GM20431 (cell line): ENCODE results near the gene VAV3.
"Not testable (repeated sequence)": the region's sequence is repeated elsewhere in the genome, so short reads cannot be mapped to it uniquely, and the experiment has no call there.

ENCODE experiments used
- in situ Hi-C: fragments of 300-500 bp; cut with MseI, MboI; formaldehyde crosslinking; loops from one replicate; pipeline ENCODE4 v1.15.0; 2020; ENCODE audit warnings: low sequenced_read_pairs; ENCODE audit not compliant: unreplicated experiment

The VAV3 gene

DNA sequence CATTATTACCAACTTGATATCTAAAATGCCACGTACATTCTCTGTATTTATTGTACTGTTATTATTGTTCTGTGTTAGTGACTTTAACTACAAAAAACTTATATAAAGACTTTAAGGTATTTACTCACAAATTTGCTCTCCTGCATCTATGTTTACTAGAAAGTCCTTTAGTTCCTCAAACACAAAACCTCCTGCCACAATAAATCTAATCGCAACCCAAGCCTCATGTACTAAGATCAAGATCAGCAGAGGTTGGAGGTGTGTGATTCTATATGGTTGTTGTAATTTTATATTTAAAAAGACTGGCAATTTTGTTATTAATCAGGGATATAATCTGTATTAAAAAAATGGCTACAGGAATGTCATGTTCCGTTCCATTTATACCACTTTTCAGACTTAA, 68.6 kb downstream of the VAV3 start:
- in situ Hi-C loops, result no loop called here

DNA sequence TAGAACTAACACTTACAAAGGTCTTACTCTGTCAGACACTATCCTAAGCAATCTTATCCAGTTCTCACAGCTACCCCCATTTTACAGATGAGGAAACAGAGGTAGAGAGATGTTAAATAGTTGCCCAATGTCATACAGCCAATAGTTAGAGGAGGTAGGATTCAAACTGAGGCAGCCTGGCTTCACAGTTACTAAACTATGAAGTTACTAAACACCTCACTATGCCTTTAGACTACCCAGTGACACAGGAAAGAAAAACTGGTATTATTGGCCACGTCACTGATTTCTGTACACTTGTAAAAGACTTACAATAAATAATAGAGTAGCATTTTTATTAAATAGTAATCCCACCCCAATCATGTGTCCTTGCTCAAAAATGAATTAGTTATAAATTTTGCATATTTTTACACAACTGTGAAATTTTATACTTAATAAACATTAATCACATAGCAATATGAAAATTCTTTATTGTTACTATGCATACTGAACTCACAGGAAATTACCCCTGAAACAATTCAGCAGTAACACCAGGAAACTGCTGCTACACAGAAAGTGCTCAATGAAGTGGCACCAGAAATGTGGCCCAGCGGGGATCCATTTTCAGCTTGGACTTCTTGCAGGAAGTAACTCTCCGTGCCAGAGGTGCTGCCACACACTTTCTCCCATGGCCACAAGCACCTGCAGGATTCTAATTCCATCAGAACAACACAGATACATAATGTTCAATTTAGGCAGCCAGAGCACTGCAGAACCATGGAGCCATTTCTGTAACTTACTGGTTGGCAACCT, 69.4 kb downstream of the VAV3 start:
- in situ Hi-C loops, result no loop called here

DNA sequence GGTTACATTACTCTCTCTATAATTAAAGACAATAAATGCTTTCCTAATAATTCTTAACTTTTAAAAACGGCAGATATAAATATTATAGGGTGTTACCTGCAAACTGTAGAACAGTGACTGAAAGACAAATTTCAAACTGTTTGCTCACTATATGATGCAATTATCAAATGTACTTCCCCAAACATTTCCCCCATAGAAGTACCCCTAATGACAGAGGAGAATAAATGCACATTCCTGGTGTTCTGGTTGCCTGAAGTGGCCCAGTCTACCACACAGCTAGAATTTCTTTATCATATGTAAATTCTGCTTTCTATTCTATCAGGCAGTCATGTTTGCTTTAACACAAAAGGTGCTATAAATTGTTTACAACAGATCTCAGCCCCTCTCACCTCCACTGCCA, 70.4 kb downstream of the VAV3 start:
- in situ Hi-C loops, result no loop called here

DNA sequence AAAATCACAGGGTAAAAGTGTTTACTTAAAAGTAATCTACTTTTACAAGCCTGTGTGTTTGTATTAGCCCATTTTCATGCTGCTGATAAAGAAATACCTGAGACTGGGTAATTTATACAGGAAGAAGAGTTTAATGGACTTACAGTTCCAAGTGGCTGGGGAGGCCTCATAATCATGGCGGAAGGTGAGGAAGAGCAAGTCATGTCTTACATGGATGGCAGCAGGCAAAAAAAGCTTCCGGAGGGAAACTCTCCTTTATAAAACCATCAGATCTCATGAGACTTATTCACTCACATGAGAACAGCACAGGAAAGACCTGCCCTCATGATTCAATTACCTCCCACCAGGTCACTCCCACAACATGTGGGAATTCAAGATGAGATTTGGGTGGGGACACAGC, 71.6 kb downstream of the VAV3 start:
- in situ Hi-C loops, result not testable (repeated sequence)

DNA sequence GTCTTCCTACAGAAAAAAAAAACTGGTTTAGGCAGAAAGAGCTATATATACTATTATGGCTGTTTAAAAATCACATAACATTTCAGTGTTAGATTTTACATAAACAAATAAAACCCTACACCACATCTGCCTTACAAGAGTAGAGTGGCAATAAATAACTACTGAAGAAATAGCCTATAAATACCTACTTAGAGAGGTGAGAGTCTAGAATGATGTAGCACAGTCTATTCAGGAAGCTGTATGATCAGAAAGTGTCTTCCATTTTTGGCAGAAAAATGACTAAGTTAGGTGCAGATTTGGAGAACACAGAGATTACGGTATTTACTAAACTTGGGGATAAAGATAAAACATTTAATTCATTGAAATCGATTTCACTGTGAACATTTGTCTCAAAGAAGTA, 75.5 kb downstream of the VAV3 start:
- in situ Hi-C loops, result no loop called here

DNA sequence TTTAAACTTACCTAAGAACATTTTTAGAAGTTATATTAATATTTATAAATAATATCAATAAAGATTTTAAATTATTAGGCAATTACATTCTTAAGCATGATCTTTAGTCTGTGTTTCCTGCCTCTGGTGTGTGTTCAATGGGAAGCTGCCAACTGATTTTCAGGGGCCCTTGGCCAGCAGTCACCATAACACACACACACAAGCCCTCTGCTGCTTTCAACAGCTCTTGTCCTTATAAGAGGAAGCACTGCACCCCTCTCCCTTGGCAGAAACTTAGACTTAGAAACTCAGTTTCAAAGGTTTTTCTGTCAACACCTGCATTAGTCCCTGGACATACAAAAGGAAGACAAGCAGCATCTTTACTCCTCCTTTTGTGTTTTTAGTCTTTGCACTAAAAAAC, 81.4 kb downstream of the VAV3 start:
- in situ Hi-C loops, result no loop called here

DNA sequence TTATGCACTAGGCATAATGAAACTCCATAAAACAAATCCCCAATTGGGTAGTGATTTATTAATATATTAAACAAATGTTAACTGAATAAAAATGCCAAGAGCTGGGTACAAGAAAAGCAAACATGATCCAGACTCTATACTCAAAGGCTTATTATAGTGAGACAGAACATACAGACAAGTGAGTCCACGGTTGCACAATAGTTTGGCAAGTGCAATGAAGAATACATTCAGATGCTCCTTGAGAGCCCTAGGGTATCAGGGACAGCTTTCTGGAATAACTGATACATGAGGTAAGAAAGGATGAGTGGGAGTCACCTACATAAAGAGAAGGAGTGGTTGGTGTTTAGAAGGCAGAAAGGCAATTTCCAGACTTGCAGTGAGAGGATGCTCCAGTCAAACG, 85.1 kb downstream of the VAV3 start:
- in situ Hi-C loops, result no loop called here

DNA sequence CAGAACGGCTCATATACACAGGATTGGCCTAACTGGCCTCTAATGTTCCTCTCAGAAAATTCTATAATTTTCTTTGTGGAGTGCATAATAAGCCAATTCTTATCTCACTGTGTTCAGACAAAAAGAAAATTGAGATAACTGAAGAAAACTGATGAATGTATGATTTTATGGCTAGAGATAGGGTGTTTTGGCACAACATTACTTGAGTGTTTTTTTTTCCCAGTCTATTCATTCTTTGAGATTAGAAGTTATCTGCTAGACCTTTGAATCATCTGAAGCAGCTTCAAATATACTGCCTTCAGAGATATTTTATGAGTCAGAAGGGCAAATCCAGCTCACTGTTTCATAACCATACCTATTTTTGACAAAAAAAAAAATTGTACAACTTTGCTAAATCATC, 85.6 kb downstream of the VAV3 start:
- in situ Hi-C loops, result no loop called here

DNA sequence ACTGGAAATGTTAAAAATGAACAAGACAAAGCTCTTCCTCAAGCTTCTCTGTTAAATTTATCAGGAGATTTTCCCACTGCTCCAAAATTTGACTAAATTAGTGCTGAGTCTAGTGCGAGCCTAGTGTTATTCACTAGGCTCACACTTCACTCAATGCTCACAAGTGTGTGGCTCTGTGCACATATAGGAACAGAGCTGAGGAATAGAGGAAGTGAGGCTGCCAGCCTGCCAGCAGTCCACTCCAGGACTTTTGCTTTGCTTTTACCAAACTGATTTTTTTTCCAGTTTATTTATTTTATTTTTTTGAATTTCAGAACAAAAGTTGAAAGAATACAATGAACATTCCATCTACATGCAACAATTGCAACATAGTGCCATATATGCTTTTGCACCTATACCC, 87.2 kb downstream of the VAV3 start:
- in situ Hi-C loops, result no loop called here

DNA sequence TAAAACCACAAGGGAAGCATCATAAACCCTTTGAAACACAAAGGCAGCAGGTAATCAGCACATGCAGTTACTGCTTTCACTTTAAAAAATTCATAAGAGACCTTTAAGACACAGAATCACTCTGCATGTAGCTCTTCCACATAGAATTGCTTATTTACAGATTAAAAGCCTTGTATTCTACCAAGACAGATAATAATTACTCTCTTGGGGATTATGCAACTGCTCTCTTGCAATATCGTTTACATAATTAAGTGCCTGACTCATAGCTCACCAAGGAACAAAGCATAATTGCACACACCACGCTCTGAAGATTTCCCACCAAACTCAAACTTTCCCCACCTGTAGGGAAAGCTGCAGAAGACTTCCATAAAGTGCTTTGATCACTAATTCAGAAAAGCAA, 87.9 kb downstream of the VAV3 start:
- in situ Hi-C loops, result no loop called here

DNA sequence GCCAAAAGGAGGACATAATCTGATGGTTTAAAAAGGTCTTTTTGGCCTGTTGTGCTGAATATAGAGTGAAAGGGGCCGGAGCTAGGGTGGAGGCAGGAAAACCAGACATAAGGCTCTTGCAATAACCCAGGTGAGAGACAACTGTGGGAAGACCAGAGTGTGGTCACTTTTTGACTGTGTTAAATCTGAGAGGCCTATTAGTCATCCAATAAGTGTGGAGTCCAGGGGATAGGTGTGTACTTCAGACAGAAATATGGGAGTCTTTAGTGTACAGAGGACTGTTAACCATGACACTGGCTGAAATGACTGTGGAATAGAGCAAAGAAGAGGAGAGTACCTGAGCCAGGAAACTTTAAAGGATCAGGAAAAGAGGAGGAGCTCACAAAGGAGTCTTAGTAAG, 89.3 kb downstream of the VAV3 start:
- in situ Hi-C loops, result no loop called here

DNA sequence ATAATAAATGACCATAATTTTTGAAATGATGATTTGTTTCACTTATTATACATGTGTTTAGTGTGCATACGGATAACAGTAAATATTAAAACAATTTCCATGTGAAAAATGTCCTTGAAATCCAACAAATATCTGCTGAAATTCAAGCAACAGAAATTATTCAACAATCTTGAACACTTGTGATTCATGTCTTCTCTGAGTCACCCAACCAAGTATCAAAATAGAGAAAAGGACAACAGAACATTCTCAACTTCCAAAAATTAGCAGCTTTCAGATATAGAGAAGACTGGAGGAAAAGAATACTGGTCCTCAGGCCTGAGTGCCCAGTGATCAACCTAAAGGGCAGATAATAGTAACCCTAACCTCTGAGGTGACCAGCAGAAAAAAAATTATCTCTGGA, 90.8 kb downstream of the VAV3 start:
- in situ Hi-C loops, result no loop called here

DNA sequence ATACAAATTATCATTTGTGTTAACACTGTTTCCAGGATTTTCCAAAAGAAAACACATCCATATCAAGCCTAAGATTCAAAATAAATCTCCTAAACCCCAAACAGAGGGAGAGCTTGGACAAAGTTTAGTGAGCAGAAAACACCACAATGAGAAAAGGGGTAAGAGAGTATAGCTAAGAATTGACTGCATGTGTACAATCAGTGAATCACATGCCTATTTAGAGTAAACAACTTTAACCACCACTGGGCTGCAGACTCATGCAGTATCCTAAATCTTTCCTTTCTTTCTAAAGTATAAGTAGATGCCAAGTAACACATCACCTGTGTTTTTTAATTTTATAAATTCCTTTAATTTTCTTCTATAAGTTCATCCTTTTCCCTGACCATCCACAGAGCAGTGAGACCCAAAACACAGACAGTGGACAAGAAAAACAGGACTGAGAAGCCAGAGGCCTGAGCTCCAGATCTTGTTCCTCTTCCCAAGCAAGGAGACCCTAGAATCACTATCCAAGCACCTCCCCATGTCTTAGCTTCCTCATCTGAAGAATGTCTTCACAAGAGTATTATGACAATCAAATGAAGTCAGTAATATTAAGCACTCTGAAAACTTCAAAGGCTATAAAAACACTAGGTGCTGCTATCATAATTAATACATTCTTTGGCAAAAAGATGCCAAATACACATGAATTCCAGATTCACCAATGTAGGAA, 93.1 kb downstream of the VAV3 start:
- in situ Hi-C loops, result no loop called here

DNA sequence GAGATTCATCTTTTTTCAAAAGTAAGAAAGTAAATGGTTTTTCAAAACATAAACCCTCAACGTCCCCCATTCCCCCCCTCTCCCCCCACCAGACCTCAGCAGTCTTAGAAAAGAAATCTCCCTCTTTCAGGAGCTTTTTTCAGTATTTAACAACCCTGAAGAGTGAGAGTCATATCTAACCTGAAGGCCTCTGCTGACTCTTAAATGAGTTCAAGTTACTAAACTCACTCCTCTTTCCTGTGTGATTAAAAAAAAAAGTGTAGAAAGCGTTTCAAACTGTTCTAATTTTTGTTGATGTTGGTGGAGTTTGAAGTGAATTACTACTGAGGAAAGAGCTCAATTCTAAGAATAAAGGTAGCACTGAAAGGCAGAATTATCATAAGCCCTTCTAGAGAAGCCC, 93.7 kb downstream of the VAV3 start:
- in situ Hi-C loops, result no loop called here

DNA sequence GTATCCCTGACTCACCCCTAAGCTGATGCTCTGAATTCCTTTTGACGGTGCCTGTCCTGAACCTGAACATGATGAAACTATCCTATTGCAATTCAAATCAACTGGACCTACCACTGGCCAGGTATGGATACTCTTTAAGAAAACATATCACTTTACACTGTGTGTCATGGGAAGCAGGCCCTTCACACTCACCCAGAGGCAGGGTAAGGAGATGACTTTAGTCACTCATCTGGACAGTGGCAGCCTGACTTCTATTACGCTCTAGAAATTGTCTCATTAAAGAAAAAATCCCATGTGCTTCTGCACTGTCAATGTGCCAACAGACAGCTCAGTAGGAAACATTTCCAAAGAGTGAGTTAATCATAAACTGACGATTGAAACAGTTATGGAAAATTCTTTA, 94.3 kb downstream of the VAV3 start:
- in situ Hi-C loops, result no loop called here

DNA sequence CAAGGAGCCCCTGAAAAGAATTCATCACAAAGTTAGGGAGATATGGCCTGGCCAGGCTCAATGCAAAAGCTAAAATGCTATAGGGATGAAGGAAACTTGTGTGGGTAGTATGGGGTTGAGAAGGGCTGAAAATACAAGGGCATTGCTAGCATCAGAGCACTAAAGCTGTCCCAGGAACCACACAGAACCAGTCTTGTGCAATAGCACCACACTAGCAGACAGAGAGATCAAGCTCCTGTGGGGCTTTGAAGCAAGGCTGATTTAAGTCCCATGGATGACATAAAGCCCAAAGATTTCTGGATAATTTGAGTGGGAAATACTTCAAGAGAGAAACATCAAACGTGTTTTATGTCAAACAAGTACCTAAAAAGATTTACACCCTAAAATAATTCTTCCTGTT, 97.1 kb downstream of the VAV3 start:
- in situ Hi-C loops, result no loop called here

DNA sequence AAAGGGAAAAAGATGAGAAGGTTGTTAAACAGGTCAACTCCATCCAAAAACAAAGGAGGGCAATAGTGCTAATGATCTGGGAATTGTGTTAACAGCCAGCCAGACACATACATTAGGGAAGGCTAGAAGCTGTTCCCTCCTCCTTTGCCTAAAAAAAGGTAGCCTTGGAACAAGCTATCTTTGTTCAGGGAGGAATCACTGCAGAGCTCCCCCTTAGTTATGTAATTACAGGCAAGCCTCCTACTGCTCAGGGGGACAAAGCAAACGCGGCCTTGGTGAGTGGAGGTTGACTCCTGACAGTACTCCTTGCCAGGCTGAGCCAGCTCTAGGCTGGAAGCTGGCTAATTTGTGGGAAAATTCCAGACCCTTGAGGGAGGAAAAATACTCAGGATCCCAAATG, 97.6 kb downstream of the VAV3 start:
- in situ Hi-C loops, result no loop called here

DNA sequence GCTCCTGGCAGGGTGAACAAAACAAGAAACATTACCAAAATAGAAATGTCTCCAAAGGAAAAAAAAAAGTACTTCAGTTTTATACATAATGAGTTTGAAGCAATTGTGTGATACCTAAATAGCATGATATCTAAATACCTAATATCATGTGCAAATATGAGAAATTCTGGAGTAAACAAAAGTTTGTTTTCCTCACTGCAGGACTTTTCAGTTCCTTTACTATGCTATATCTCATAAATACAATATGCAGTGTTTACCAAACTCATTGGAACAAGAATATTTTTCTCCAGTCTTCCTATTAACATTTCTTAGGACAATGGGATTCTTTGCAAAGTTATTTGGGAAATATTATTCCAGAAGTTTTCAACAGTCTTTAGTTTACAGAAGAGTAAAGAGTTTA, 98.1 kb downstream of the VAV3 start:
- in situ Hi-C loops, result no loop called here

DNA sequence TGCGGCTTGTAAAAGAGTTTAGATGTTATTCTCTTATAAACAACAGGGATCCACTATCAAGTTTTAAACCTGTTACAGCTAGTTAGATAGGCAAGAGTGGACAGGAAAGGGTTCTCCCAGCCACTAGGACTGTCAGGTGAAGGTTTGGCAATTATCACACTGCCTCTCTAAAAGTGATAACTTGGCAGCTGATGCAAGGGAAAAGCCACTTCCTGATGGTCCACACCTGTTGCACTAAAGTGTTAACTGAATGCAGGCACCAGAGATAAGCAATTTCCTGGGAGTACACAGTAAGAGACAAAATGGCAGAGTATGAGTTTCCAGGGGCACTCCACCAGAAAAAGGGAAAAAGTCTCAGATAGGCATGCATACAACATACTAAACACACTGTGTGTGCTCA, 99.4 kb downstream of the VAV3 start:
- in situ Hi-C loops, result no loop called here

DNA sequence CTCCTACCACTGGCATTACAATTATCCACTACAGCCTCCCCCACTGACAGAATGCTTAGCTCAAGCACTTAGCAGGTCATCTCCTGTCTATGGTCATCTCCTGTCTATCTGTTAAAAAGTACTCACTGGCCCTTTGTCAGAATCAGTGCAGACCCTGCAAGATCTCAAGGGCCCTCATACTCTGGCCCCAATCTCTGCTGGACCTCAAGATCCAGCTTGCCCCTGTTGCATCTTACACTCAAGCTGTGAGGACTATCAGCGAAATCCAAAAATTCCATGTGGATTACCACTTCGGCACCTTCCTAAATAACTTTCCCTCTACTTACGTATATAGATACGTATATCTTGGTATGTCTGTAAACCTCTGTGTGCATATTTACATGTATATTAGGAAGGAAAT, 101.6 kb downstream of the VAV3 start:
- in situ Hi-C loops, result no loop called here

DNA sequence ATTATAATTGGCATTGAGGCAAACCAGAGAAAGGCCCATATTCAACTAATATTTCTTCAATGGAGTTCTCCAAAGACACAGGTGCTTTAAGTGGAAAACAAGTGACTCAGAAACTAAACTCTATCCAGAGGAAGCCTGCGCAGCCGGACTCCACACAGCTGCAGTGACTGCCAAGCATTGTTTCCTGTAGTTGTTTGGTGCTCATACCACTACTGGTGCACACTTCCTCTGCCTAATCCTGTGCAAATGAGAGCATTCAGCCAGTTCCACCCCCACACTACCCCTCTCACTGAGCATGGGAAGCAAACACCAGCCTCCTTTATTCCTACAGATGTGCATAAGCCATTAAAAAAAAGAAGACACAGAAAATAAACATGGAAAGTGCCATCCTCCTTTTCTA, 102.9 kb downstream of the VAV3 start:
- in situ Hi-C loops, result no loop called here

DNA sequence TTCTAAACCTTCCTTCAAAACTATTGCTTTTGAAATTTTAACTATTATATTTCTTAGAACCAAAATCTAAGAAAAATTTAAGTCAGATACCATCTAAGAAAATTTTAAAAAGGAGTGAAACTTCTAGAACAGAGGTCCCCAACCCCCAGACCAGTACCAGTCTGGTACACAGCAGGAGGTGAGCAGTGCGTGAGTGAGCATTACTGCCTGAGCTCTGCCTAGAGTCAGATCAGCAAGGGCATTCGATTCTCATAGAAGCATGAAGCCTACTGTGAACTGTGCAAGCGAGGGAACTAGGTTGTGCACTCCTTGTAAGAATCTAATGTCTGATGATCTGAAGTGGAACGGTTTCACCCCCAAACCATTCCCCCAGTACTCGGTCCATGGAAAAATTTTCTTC, 106.7 kb downstream of the VAV3 start:
- in situ Hi-C loops, result no loop called here
